GM12878 (cell line): ENCODE results near the gene MAST4. TPM values are rescaled to one million over a fixed set of nuclear protein-coding genes. Genes with fewer than 3 reads are reported as not detected.

ENCODE experiments used
- ATAC-seq: fragments of 200-7000 bp; cut with Tn5 transposase; 3 replicates; pipeline ENCODE4 v1.9.1; 2020; ENCODE audit warnings: mild to moderate bottlenecking, moderate library complexity
- BruUV-seq: library from RNA; stranded (reverse); fragments of 400-500 nt; replicated peaks from 2 replicates; lab custom pipeline; 2021; lab: Mats Ljungman, UMichigan
- CTCF ChIA-PET: fragments of 300-600 bp; sonication (Branson Sonifier 250); formaldehyde crosslinking; extraction: SDS; loops from one replicate; lab custom pipeline; 2021; ENCODE audit warnings: inconsistent platforms; lab: Yijun Ruan, JAX
- POLR2A ChIA-PET: fragments of 350-600 bp; formaldehyde crosslinking; extraction: SDS; loops from one replicate; lab custom pipeline; 2021; ENCODE audit warnings: inconsistent platforms; lab: Charles Lee
- RAD21 ChIA-PET: fragments of 300-600 bp; sonication (Branson Sonifier 250); formaldehyde crosslinking; loops from one replicate; lab custom pipeline; 2023; ENCODE audit warnings: antibody characterized with exemption; ENCODE audit not compliant: unreplicated experiment; lab: Charles Lee
- SMC1A ChIA-PET: fragments of 300-600 bp; sonication (Branson Sonifier 250); formaldehyde crosslinking; loops from one replicate; lab custom pipeline; 2023; ENCODE audit not compliant: unreplicated experiment, uncharacterized antibody; lab: Charles Lee
- DNase-seq: peaks from one replicate; pipeline ENCODE4 v3.0.0-alpha.2; 2011; ENCODE audit warnings: low read depth, low spot score
- FAIRE-seq: peaks from 3 replicates; lab custom pipeline; 2011; peaks lifted over from hg19 to GRCh38; lab: Jason Lieb, UNC
- H2AFZ ChIP-seq: 2 replicates; pipeline ENCODE4 v1.6.0; 2011; ENCODE audit warnings: low read depth, low read length, control low read depth; ENCODE audit not compliant: control insufficient read depth
- H3K27ac ChIP-seq: 2 replicates; pipeline ENCODE4 v1.5.1; 2011; ENCODE audit warnings: control low read depth; ENCODE audit not compliant: control insufficient read depth, insufficient read depth
- H3K27me3 ChIP-seq, 2 experiments: replicated peaks in 1 of 2; 2 replicates each; pipeline versions ENCODE4 v1.6.0 to v1.6.1; 2011; ENCODE audit warnings: low read length in 1 of 2; ENCODE audit not compliant: control insufficient read depth in 2 of 2, insufficient read depth in 2 of 2
- H3K36me3 ChIP-seq, 2 experiments: 2 replicates each; pipeline ENCODE4 v1.5.1; 2011; ENCODE audit warnings: low read length in 1 of 2; ENCODE audit not compliant: control insufficient read depth in 2 of 2, insufficient read depth in 2 of 2
- H3K4me1 ChIP-seq: 2 replicates; pipeline ENCODE4 v1.6.1; 2011; ENCODE audit warnings: mild to moderate bottlenecking, low read length, moderate library complexity, mixed read lengths; ENCODE audit not compliant: control insufficient read depth, insufficient read depth
- H3K4me2 ChIP-seq: 2 replicates; pipeline ENCODE4 v1.6.0; 2011; ENCODE audit warnings: control low read depth; ENCODE audit not compliant: control insufficient read depth, insufficient read depth
- H3K4me3 ChIP-seq: fragments of 200-600 bp; sonication (generic); 2 replicates; pipeline ENCODE4 v1.5.1; 2016
- H3K79me2 ChIP-seq: 2 replicates; pipeline ENCODE4 v1.6.0; 2011; ENCODE audit warnings: low read length; ENCODE audit not compliant: control insufficient read depth, insufficient read depth
- H3K9ac ChIP-seq: 2 replicates; pipeline ENCODE4 v1.8.0; 2011; ENCODE audit warnings: low read length, control low read depth, mixed read lengths; ENCODE audit not compliant: control insufficient read depth, insufficient read depth
- H3K9me3 ChIP-seq: replicated peaks from 3 replicates; pipeline ENCODE4 v1.5.1; 2011; ENCODE audit warnings: mild to moderate bottlenecking, low read length; ENCODE audit not compliant: control insufficient read depth, insufficient read depth
- H4K20me1 ChIP-seq: 2 replicates; pipeline ENCODE4 v1.6.0; 2011; ENCODE audit not compliant: control insufficient read depth, insufficient read depth
- E4F1 ChIP-seq: fragments of 450-650 bp; IDR thresholded peaks from 2 replicates; pipeline ENCODE4 v1.6.1; 2018; ENCODE audit warnings: borderline replicate concordance, mild to moderate bottlenecking; ENCODE audit not compliant: partially characterized antibody
- NFIC ChIP-seq: IDR thresholded peaks from 2 replicates; pipeline ENCODE4 v1.6.1; 2012; ENCODE audit warnings: low read depth, mild to moderate bottlenecking, inconsistent platforms, low read length, moderate library complexity
- PKNOX1 ChIP-seq: fragments of 450-650 bp; IDR thresholded peaks from 2 replicates; pipeline ENCODE4 v1.6.1; 2016; ENCODE audit warnings: mild to moderate bottlenecking
- PML ChIP-seq: IDR thresholded peaks from 2 replicates; pipeline ENCODE4 v1.6.1; 2012; ENCODE audit warnings: low read length, inconsistent platforms
- POLR2A ChIP-seq: IDR thresholded peaks from 2 replicates; pipeline ENCODE4 v1.6.1; 2011; ENCODE audit warnings: low read depth, mild to moderate bottlenecking, low read length
- ZNF687 ChIP-seq: fragments of 450-650 bp; IDR thresholded peaks from 2 replicates; pipeline ENCODE4 v1.6.1; 2017; ENCODE audit warnings: mild to moderate bottlenecking, moderate library complexity
- WGBS: methylation state at CpG from one replicate; pipeline ENCODE4 v1.1.6; 2016; ENCODE audit warnings: low lambda C conversion rate; ENCODE audit not compliant: insufficient replicate concordance, insufficient coverage; ENCODE audit errors: missing lambda C conversion rate; 5-methylcytosine and 5-hydroxymethylcytosine counted together
- in situ Hi-C: fragments of 300-500 bp; cut with MboI; formaldehyde crosslinking; loops from 9 replicates; pipeline ENCODE4 v1.14.3; 2018; ENCODE audit warnings: mixed read lengths
- intact Hi-C: fragments of 100-400 bp; cut with micrococcal nuclease; formaldehyde crosslinking; loops from one replicate; pipeline ENCODE4 v1.14.2; 2022; ENCODE audit not compliant: unreplicated experiment
- polyA plus RNA-seq, 11 experiments: library from polyadenylated mRNA; depleted of rRNA in 4 of 11; unstranded in 6 of 11; stranded (reverse) in 5 of 11; fragments of >200 nt; fragmentation: Nextera tagmentation in 4 of 11; fragmentation: Illumina TruSeq in 1 of 11; extraction: Ambion mirVana in 4 of 11; extraction: Trizol in 1 of 11; gene quantifications; 1 replicate in 1 of 11; 2 replicates in 10 of 11; pipeline versions ENCODE4 v1.2.1 to v1.2.3, GENCODE V29; 2011 to 2016; ENCODE audit warnings: inconsistent platforms in 2 of 11, missing spikeins in 2 of 11, low read depth in 1 of 11
- total RNA-seq, 4 experiments: library from RNA; depleted of rRNA in 3 of 4; stranded (reverse); fragments of >200 nt in 3 of 4; fragmentation: Illumina TruSeq in 1 of 4; extraction: Trizol in 1 of 4; gene quantifications; 2 replicates each; pipeline versions ENCODE4 v1.2.1 to v1.2.3, GENCODE V29; 2013 to 2021

MAST4 gene
- total and polyA plus RNA-seq, 10 of the 15 experiments (the other 5 are each of a cell fraction or from before 2014, with no cell fraction given), result 0.02 to 1.6 (median 0.29) TPM; not detected in 1

DNA sequence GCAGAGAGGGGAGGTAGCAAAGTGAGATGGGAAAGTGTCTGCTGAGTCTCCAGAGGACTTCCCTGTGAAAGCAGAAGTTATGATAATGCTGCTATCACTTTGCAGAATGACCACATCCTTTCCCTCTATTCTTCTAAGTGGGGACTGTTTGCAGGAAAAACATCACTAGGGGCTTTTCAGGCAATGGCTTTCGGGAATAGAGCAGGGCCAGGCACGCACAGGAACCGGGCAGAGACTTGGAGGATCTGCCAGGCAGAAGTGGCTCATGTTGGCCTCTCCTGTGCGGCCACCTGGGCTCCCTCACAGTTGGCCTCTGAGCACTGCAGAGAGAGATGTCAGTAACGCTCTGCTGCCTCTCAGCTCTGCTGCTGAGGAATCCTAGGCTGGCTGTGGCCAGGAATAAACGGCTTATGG, 214.7 kb downstream of the MAST4 start:
- Histone ChIP-seq H3K27me3 (peaks cover 0 to 3% of the 10 kb centered on the region in 2 experiments; a peak in 2 of 4 replicates), H3K4me1 (no peaks in the 10 kb centered on the region), H3K4me3 (no peak overlapping the region), H3K9me3 (no peaks in the 10 kb centered on the region), H3K79me2 (no peaks in the 10 kb centered on the region), H3K4me2 (no peak overlapping the region), H3K9ac (no peak overlapping the region), H3K36me3 (no peaks in the 10 kb centered on the region), H2AFZ (no peak overlapping the region), H4K20me1 (no peaks in the 10 kb centered on the region), H3K27ac (no peak overlapping the region)
- ATAC-seq, result no peak
- ChIA-PET SMC1A (no interaction called here), POLR2A (no interaction called here), CTCF (no interaction called here), RAD21 (no interaction called here)
- no peak for FAIRE-seq
- DNase-seq, result no peak
- BruUV-seq, result no TSS peak
- intact Hi-C loops (loop anchor here (5.0 kb wide), 1 partner anchor 396 kb away; no protein-coding TSS in a partner anchor), in situ Hi-C loops (loop anchor here (25.0 kb wide), 1 partner anchor 401 kb away; no protein-coding TSS in a partner anchor)
- 0% methylated on average over 6 of the region's 6 CpGs for WGBS
- no peak for TF ChIP-seq PKNOX1
- TF ChIP-seq POLR2A, result no peak
- TF ChIP-seq, all 136 proteins: peak for 0

DNA sequence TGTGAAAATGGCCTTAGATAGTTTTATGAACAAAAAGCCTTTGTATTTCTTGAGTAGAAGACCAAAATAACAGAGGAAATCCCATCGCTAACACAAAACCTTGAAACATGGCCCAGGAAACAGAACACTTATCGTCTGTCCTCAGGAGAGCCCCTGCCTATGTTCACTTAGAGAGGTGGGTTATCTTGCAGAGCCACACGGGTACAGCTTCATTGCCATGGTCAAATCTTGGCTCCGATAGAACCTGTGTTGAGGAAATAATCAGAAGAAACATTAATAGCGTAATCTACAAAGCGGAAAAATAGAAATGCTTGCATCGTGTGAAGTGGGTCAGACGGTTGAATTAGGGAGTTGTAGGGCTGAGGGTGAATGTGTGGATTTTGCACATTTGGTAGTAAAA, 216.1 kb downstream of the MAST4 start:
- Histone ChIP-seq H3K9ac (no peak overlapping the region), H3K4me3 (no peak overlapping the region), H3K9me3 (no peaks in the 10 kb centered on the region), H3K27ac (no peak overlapping the region), H3K4me1 (no peaks in the 10 kb centered on the region), H2AFZ (no peak overlapping the region), H4K20me1 (no peaks in the 10 kb centered on the region), H3K27me3 (peaks cover 1 to 3% of the 10 kb centered on the region in 2 experiments; a peak in 2 of 4 replicates), H3K4me2 (no peak overlapping the region), H3K79me2 (no peaks in the 10 kb centered on the region), H3K36me3 (no peaks in the 10 kb centered on the region)
- SMC1A ChIA-PET, result interaction anchor here (1.3 to 1.6 kb wide), 2 partner anchors 16 to 398 kb away, joined by 4 read pairs; no protein-coding TSS in a partner anchor
- intact Hi-C loops (loop anchor here (5.0 kb wide), 1 partner anchor 395 kb away; no protein-coding TSS in a partner anchor), in situ Hi-C loops (loop anchor here (25.0 kb wide), 1 partner anchor 400 kb away; no protein-coding TSS in a partner anchor)
- DNase-seq (no peak), FAIRE-seq (no peak), ATAC-seq (no peak)
- 74% methylated on average over 8 of the region's 8 CpGs for WGBS
- CTCF ChIA-PET, result interaction anchor here (1.2 to 3.4 kb wide), 3 partner anchors 11 to 505 kb away, joined by 4 to 25 read pairs (median 4); no protein-coding TSS in a partner anchor
- POLR2A ChIA-PET, result no interaction called here
- RAD21 ChIA-PET, result no interaction called here
- no TSS peak for BruUV-seq
- TF ChIP-seq PML (no peak), E4F1 (no peak), NFIC (no peak), ZNF687 (no peak)
